B cell (primary cell): Measurements from ENCODE around the gene FAM107B. TPM values are rescaled to one million over a fixed set of nuclear protein-coding genes. Genes with fewer than 3 reads are reported as not detected.

Experiments used
- ATAC-seq: fragments of 200-7000 bp; cut with Tn5 transposase; one replicate; pipeline ENCODE4 v1.10.0; 2021; ENCODE audit warnings: low read depth, mild to moderate bottlenecking, moderate number of reproducible peaks, moderate library complexity
- CTCF ChIA-PET: fragments of 350-600 bp; sonication (Branson Sonifier 250); formaldehyde crosslinking; loops from one replicate; lab custom pipeline; 2021; ENCODE audit warnings: antibody characterized with exemption, inconsistent platforms; lab: Charles Lee
- POLR2A ChIA-PET: fragments of 350-600 bp; sonication (Branson Sonifier 250); formaldehyde crosslinking; loops from one replicate; lab custom pipeline; 2021; ENCODE audit warnings: antibody characterized with exemption; lab: Charles Lee
- DNase-seq: peaks from one replicate; pipeline ENCODE4 v3.0.0; 2013
- H2AFZ ChIP-seq: 2 replicates; pipeline ENCODE4 v1.6.1; 2012; ENCODE audit warnings: mild to moderate bottlenecking, low read depth, low read length; ENCODE audit not compliant: insufficient read depth, poor library complexity, severe bottlenecking
- H3K27ac ChIP-seq, 2 donors: 1 replicate in 1 of 2; 2 replicates in 1 of 2; pipeline ENCODE4 v1.5.1; 2012 to 2013; ENCODE audit warnings: low read length in 2 of 2, mild to moderate bottlenecking in 2 of 2, moderate library complexity in 1 of 2
- H3K27me3 ChIP-seq, 4 experiments: fragments of 200-600 bp in 1 of 4; sonication (generic) in 1 of 4; replicated peaks in 1 of 4; 1 replicate in 2 of 4; 2 replicates in 2 of 4; pipeline versions ENCODE4 v1.6.1 to v1.7.0; 2013 to 2016; ENCODE audit warnings: low read length in 3 of 4, mild to moderate bottlenecking in 2 of 4, mixed read lengths in 1 of 4, moderate library complexity in 1 of 4; ENCODE audit not compliant: insufficient read depth in 4 of 4, control insufficient read depth in 3 of 4; ENCODE audit errors: control extremely low read depth in 1 of 4
- H3K36me3 ChIP-seq, 2 experiments: replicated peaks in 1 of 2; 1 replicate in 1 of 2; 2 replicates in 1 of 2; pipeline versions ENCODE4 v1.6.1 to v1.7.1; 2013; ENCODE audit warnings: low read length in 1 of 2; ENCODE audit not compliant: insufficient read depth in 2 of 2, control insufficient read depth in 1 of 2; ENCODE audit errors: control extremely low read depth in 1 of 2, extremely low read depth in 1 of 2
- H3K4me1 ChIP-seq, 2 donors: fragments of 200-600 bp in 1 of 2; sonication (generic) in 1 of 2; 1 replicate in 1 of 2; 2 replicates in 1 of 2; pipeline versions ENCODE4 v1.5.1 to v1.6.1; 2013 to 2017; ENCODE audit warnings: low read length in 2 of 2; ENCODE audit not compliant: control insufficient read depth in 2 of 2, insufficient read depth in 2 of 2
- H3K4me2 ChIP-seq: replicated peaks from 2 replicates; pipeline ENCODE3; 2012; ENCODE audit warnings: mild to moderate bottlenecking, low read depth, low read length; ENCODE audit not compliant: poor library complexity, severe bottlenecking
- H3K4me3 ChIP-seq, 5 experiments: fragments of 200-600 bp in 1 of 5; sonication (generic) in 1 of 5; 1 replicate in 3 of 5; 2 replicates in 2 of 5; pipeline versions ENCODE4 v1.5.1 to v1.7.0; 2011 to 2016; ENCODE audit warnings: low read length in 4 of 5, mild to moderate bottlenecking in 4 of 5, low read depth in 2 of 5, control low read depth in 1 of 5, moderate library complexity in 1 of 5; ENCODE audit not compliant: insufficient read depth in 1 of 5; ENCODE audit errors: control extremely low read depth in 1 of 5, extremely low read depth in 1 of 5
- H3K79me2 ChIP-seq: fragments of 200-600 bp; sonication (generic); one replicate; pipeline ENCODE4 v1.6.0; 2016; ENCODE audit warnings: low read length; ENCODE audit not compliant: control insufficient read depth, insufficient read depth
- H3K9ac ChIP-seq: fragments of 200-600 bp; sonication (generic); 2 replicates; pipeline ENCODE4 v1.6.1; 2017; ENCODE audit warnings: mild to moderate bottlenecking, low read length, moderate library complexity
- H3K9me3 ChIP-seq, 3 donors: one replicate each; pipeline versions ENCODE4 v1.6.1 to v1.7.1; 2013; ENCODE audit warnings: low read length in 2 of 3; ENCODE audit not compliant: control insufficient read depth in 2 of 3, insufficient read depth in 1 of 3; ENCODE audit errors: control extremely low read depth in 1 of 3
- H4K20me1 ChIP-seq: 2 replicates; pipeline ENCODE4 v1.6.0; 2012; ENCODE audit warnings: mild to moderate bottlenecking, low read length; ENCODE audit not compliant: insufficient read depth, control insufficient read depth, poor library complexity, severe bottlenecking
- H3K27ac Mint-ChIP-seq: one replicate; pipeline ENCODE4 v1.8.0; 2021; ENCODE audit warnings: mixed read lengths
- H3K27me3 Mint-ChIP-seq: one replicate; pipeline ENCODE4 v1.8.0; 2021; ENCODE audit warnings: mixed read lengths
- H3K4me1 Mint-ChIP-seq: one replicate; pipeline ENCODE4 v1.8.0; 2021; ENCODE audit warnings: mixed read lengths
- H3K4me3 Mint-ChIP-seq: one replicate; pipeline ENCODE4 v1.8.0; 2021; ENCODE audit warnings: mixed read lengths
- H3K9me3 Mint-ChIP-seq: one replicate; pipeline ENCODE4 v1.8.0; 2022; ENCODE audit warnings: mixed read lengths; ENCODE audit not compliant: insufficient read depth
- EZH2 ChIP-seq: IDR thresholded peaks from 2 replicates; pipeline ENCODE4 v1.6.1; 2012; ENCODE audit warnings: borderline replicate concordance, low read depth, mild to moderate bottlenecking, moderate library complexity, low read length; ENCODE audit not compliant: insufficient read depth, poor library complexity, severe bottlenecking
- WGBS: methylation state at CpG from one replicate; pipeline ENCODE4 v1.1.5; 2013; ENCODE audit warnings: missing lambda C conversion rate; ENCODE audit not compliant: insufficient coverage; 5-methylcytosine and 5-hydroxymethylcytosine counted together
- intact Hi-C: fragments of 100-400 bp; cut with micrococcal nuclease; formaldehyde crosslinking; loops from one replicate; pipeline ENCODE4 v1.10.0; 2022
- polyA plus RNA-seq: library from polyadenylated mRNA; depleted of rRNA; stranded (reverse); fragments of >200 nt; gene quantifications from 2 replicates; pipeline ENCODE4 v1.2.3, GENCODE V29; 2012
- total RNA-seq, 2 donors: library from RNA; stranded (reverse); fragments of 120-200 nt in 1 of 2; gene quantifications; 1 replicate in 1 of 2; 2 replicates in 1 of 2; pipeline versions ENCODE4 v1.2.3 to v1.2.4, GENCODE V29; 2013 to 2022
- TF ChIP-seq, protein P1 (sequence below): fragments of 200-600 bp; IDR thresholded peaks from one replicate; pipeline ENCODE4 v1.8.0; 2022; ENCODE audit warnings: antibody characterized with exemption, mild to moderate bottlenecking

The FAM107B gene
- total and polyA plus RNA-seq, 2 donors (not counting 1 experiment from before 2014, with no cell fraction given) = 31.9 to 318 TPM

DNA sequence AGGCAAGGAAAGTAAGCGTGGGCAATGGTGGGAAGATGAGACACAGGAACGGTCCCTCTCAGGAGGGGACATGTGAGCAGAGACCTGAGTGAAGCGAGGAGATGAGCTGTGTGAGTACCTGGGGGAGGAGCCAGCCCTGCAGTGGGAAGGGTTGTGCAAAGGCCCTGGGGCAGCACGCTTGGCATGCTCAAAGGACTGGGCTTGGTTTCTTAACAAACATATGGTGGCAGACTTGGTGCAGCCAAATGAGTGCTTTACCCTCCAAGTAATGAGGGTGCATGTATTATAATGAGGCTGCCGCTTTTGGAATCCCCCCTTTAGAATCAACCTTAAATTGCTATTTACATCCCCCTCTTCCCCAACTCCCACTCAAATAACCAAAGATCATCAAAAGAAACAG is 291.3 kb downstream of the FAM107B start:
- H3K4me2 ChIP-seq = no peak overlapping the region
- TF ChIP-seq EZH2 = no peak
- TF ChIP-seq, protein P1, sequence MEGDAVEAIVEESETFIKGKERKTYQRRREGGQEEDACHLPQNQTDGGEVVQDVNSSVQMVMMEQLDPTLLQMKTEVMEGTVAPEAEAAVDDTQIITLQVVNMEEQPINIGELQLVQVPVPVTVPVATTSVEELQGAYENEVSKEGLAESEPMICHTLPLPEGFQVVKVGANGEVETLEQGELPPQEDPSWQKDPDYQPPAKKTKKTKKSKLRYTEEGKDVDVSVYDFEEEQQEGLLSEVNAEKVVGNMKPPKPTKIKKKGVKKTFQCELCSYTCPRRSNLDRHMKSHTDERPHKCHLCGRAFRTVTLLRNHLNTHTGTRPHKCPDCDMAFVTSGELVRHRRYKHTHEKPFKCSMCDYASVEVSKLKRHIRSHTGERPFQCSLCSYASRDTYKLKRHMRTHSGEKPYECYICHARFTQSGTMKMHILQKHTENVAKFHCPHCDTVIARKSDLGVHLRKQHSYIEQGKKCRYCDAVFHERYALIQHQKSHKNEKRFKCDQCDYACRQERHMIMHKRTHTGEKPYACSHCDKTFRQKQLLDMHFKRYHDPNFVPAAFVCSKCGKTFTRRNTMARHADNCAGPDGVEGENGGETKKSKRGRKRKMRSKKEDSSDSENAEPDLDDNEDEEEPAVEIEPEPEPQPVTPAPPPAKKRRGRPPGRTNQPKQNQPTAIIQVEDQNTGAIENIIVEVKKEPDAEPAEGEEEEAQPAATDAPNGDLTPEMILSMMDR = no peak
- H3K4me1 ChIP-seq = no peaks in the 10 kb centered on the region
- no peak for DNase-seq
- H3K4me3 ChIP-seq = no peak overlapping the region
- intact Hi-C loops = no loop called here
- no peak overlapping the region for H3K4me3 Mint-ChIP-seq
- ChIA-PET POLR2A (no interaction called here), CTCF (no interaction called here)
- H2AFZ ChIP-seq = no peak overlapping the region
- H3K9ac ChIP-seq = no peak overlapping the region
- H3K27ac Mint-ChIP-seq = no peak overlapping the region
- no peak overlapping the region for H3K27ac ChIP-seq
- peaks cover 0 to 28% (median 10%) of the 10 kb centered on the region in 4 experiments for H3K27me3 ChIP-seq
- H4K20me1 ChIP-seq = no peaks in the 10 kb centered on the region
- H3K36me3 ChIP-seq = no peaks in the 10 kb centered on the region
- H3K9me3 Mint-ChIP-seq = peaks cover 10% of the 10 kb centered on the region
- peaks cover 0 to 7% (median 0%) of the 10 kb centered on the region in 3 donors for H3K9me3 ChIP-seq
- H3K79me2 ChIP-seq = no peaks in the 10 kb centered on the region
- 90% methylated on average over 4 of the region's 5 CpGs for WGBS
- no peak for ATAC-seq
- H3K4me1 Mint-ChIP-seq = no peaks in the 10 kb centered on the region
- H3K27me3 Mint-ChIP-seq = peaks cover 36% of the 10 kb centered on the region

DNA sequence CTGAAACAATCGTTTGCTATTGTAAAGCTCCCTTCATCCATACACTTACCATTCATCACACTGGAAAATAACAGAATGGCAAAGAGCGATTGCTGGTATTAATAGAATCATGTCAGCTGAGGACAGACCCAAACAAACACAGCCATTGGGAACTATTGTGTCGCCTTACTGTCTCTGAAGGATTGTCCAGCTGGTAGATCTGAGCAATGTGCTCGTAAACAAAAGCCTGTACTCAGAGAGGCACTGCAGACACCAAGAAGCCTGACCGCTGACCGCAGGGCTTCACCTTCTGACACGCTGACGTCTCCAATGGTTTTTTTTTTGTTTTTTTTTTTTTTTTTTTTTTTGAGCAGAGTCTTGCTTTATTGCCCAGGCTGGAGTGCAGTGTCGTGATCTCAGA is 292.9 kb downstream of the FAM107B start:
- no peak for DNase-seq
- Histone ChIP-seq H3K79me2 (no peaks in the 10 kb centered on the region), H3K36me3 (no peaks in the 10 kb centered on the region), H3K4me1 (no peaks in the 10 kb centered on the region), H4K20me1 (no peaks in the 10 kb centered on the region), H3K9me3 (peaks cover 0 to 7% (median 0%) of the 10 kb centered on the region in 3 donors), H3K4me2 (no peak overlapping the region), H3K27me3 (peaks cover 0 to 22% (median 10%) of the 10 kb centered on the region in 4 experiments), H3K9ac (no peak overlapping the region), H3K4me3 (no peak overlapping the region), H2AFZ (no peak overlapping the region), H3K27ac (no peak overlapping the region)
- TF ChIP-seq, protein P1 = no peak
- no peak for TF ChIP-seq EZH2
- intact Hi-C loops = no loop called here
- peaks cover 10% of the 10 kb centered on the region for H3K9me3 Mint-ChIP-seq
- POLR2A ChIA-PET = no interaction called here
- no peak overlapping the region for H3K27ac Mint-ChIP-seq
- CTCF ChIA-PET = interaction anchor here (0.6 to 1.5 kb wide), 2 partner anchors 490 to 693 kb away, joined by 3 to 4 read pairs; no protein-coding TSS in a partner anchor
- H3K4me1 Mint-ChIP-seq = no peaks in the 10 kb centered on the region
- peaks cover 34% of the 10 kb centered on the region for H3K27me3 Mint-ChIP-seq
- H3K4me3 Mint-ChIP-seq = no peak overlapping the region
- ATAC-seq = no peak
- WGBS = 93% methylated on average over 5 of the region's 9 CpGs
